A673 (cell line): ENCODE results near the gene HOXC10.

ENCODE experiments used
- EZH2 ChIP-seq: fragments of 200-600 bp; sonication (generic); IDR thresholded peaks from 2 replicates; pipeline ENCODE4 v1.6.1; 2017; ENCODE audit warnings: borderline replicate concordance, low read depth, mild to moderate bottlenecking, mixed read lengths, antibody characterized with exemption, low read length; ENCODE audit not compliant: poor library complexity, severe bottlenecking
- TF ChIP-seq, protein P1 (sequence below): fragments of 300-800, 200-600 bp; sonication (generic); conservative IDR thresholded peaks from 2 replicates; pipeline ENCODE4 v1.5.1; 2017; ENCODE audit warnings: low read depth, mild to moderate bottlenecking, antibody characterized with exemption, low read length, moderate library complexity, mixed read lengths

DNA sequence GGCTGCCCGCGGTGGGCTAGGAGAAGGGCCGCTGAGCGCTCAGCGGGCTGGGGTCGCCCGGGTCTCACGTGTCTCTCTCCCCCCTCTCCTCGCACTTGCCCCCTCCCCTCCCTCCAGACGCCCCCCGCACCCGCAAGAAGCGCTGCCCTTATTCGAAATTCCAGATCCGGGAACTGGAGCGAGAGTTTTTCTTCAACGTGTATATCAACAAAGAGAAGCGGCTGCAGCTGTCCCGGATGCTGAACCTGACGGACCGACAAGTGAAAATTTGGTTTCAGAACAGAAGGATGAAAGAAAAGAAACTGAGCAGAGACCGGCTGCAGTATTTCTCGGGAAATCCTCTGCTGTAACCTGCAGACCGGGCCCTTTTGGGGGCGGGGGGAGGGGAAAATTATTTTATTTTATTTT, 9.9 kb upstream of the HOXC10 start:
- TF ChIP-seq, protein P1, sequence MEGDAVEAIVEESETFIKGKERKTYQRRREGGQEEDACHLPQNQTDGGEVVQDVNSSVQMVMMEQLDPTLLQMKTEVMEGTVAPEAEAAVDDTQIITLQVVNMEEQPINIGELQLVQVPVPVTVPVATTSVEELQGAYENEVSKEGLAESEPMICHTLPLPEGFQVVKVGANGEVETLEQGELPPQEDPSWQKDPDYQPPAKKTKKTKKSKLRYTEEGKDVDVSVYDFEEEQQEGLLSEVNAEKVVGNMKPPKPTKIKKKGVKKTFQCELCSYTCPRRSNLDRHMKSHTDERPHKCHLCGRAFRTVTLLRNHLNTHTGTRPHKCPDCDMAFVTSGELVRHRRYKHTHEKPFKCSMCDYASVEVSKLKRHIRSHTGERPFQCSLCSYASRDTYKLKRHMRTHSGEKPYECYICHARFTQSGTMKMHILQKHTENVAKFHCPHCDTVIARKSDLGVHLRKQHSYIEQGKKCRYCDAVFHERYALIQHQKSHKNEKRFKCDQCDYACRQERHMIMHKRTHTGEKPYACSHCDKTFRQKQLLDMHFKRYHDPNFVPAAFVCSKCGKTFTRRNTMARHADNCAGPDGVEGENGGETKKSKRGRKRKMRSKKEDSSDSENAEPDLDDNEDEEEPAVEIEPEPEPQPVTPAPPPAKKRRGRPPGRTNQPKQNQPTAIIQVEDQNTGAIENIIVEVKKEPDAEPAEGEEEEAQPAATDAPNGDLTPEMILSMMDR, result no peak
- TF ChIP-seq EZH2, result no peak
